Cardiac fibroblast (primary cell): Measurements from ENCODE around the gene SEMA6B.

Experiments
- DNase-seq, 2 donors: peaks; one replicate each; pipeline versions ENCODE4 v3.0.0 to v3.0.0-alpha.2; 2010; ENCODE audit warnings: low read depth in 2 of 2
- H3K4me3 ChIP-seq, 2 donors: replicated peaks in 1 of 2; 1 replicate in 1 of 2; 2 replicates in 1 of 2; pipeline ENCODE4 v1.5.1; 2011; ENCODE audit warnings: low read depth in 2 of 2, low read length in 2 of 2, mild to moderate bottlenecking in 2 of 2, moderate library complexity in 1 of 2
- CTCF ChIP-seq: IDR thresholded peaks from one replicate; pipeline ENCODE4 v1.5.1; 2011; ENCODE audit warnings: low read depth, mild to moderate bottlenecking, low read length, inconsistent platforms

SEMA6B gene

GRCh38 chr19:4557144-4557970 lies 2.1 kb downstream of the SEMA6B start:
- H3K4me3 ChIP-seq: peak overlapping the region in 1 of 2 donors; percentile 31
- DNase-seq: no peak

GRCh38 chr19:4556597-4557127 lies 2.8 kb downstream of the SEMA6B start:
- DNase-seq: peak; percentile 36 to 46
- H3K4me3 ChIP-seq: no peak overlapping the region
- no peak for TF ChIP-seq CTCF

More at GRCh38 chr19:4557144-4557970, 2.1 kb downstream of the SEMA6B start:
- peak; percentile 14 for TF ChIP-seq CTCF

GRCh38 chr19:4555657-4556561 lies 3.6 kb downstream of the SEMA6B start:
- TF ChIP-seq CTCF: no peak
- no peak overlapping the region for H3K4me3 ChIP-seq
- DNase-seq: no peak

GRCh38 chr19:4554717-4555116 lies 4.8 kb downstream of the SEMA6B start:
- DNase-seq: no peak
- TF ChIP-seq CTCF: no peak
- no peak overlapping the region for H3K4me3 ChIP-seq

GRCh38 chr19:4553775-4554174 lies 5.7 kb downstream of the SEMA6B start:
- DNase-seq: no peak
- H3K4me3 ChIP-seq: no peak overlapping the region
- no peak for TF ChIP-seq CTCF

- no peak for DNase-seq
- no peak for TF ChIP-seq CTCF
- no peak overlapping the region for H3K4me3 ChIP-seq
Observed at GRCh38 chr19:4553092-4553695, 6.3 kb downstream of the SEMA6B start.
